MCF 10A (cell line): ENCODE data around the gene CRTAC1. TPM values are rescaled to one million over a fixed set of nuclear protein-coding genes. Genes with fewer than 3 reads are reported as not detected.
A peak's percentile ranks its signal among the peaks of the same experiment; 100 is the strongest.

ENCODE experiments used
- BruUV-seq: library from RNA; stranded (reverse); fragments of 400-500 nt; replicated peaks from 2 replicates; lab custom pipeline; 2021; lab: Mats Ljungman, UMichigan
- CTCF ChIA-PET: fragments of 300-600 bp; sonication (Branson Sonifier 250); formaldehyde crosslinking; extraction: SDS; loops from one replicate; lab custom pipeline; 2021; ENCODE audit warnings: antibody characterized with exemption, inconsistent platforms; lab: Yijun Ruan, JAX
- POLR2A ChIA-PET: fragments of 300-600, 350-650 bp; sonication (Branson Sonifier 250); formaldehyde crosslinking; extraction: SDS; loops from one replicate; lab custom pipeline; 2020; ENCODE audit warnings: antibody characterized with exemption, inconsistent platforms; lab: Yijun Ruan, JAX
- DNase-seq: peaks from one replicate; pipeline ENCODE4 v3.0.0-alpha.2; 2018; ENCODE audit not compliant: unreplicated experiment
- H3K27ac Mint-ChIP-seq: one replicate; pipeline ENCODE4 v1.8.0; 2022; ENCODE audit warnings: mild to moderate bottlenecking, low read depth, mixed read lengths; ENCODE audit not compliant: unreplicated experiment
- H3K27me3 Mint-ChIP-seq: one replicate; pipeline ENCODE4 v1.8.0; 2022; ENCODE audit warnings: mixed read lengths; ENCODE audit not compliant: insufficient read depth, unreplicated experiment
- H3K36me3 Mint-ChIP-seq: one replicate; pipeline ENCODE4 v1.8.0; 2022; ENCODE audit warnings: mild to moderate bottlenecking, moderate library complexity, mixed read lengths; ENCODE audit not compliant: insufficient read depth, unreplicated experiment
- H3K4me1 Mint-ChIP-seq: one replicate; pipeline ENCODE4 v1.8.0; 2022; ENCODE audit warnings: mixed read lengths; ENCODE audit not compliant: insufficient read depth, unreplicated experiment
- H3K4me3 Mint-ChIP-seq: one replicate; pipeline ENCODE4 v1.8.0; 2022; ENCODE audit warnings: mild to moderate bottlenecking, moderate library complexity, mixed read lengths; ENCODE audit not compliant: unreplicated experiment
- H3K9me3 Mint-ChIP-seq: one replicate; pipeline ENCODE4 v1.8.0; 2022; ENCODE audit warnings: mixed read lengths; ENCODE audit not compliant: unreplicated experiment
- CTCF ChIP-seq: fragments of 200-600 bp; IDR thresholded peaks from one replicate; pipeline ENCODE4 v1.8.0; 2022; ENCODE audit warnings: antibody characterized with exemption, mild to moderate bottlenecking; ENCODE audit not compliant: unreplicated experiment
- intact Hi-C: fragments of 100-400 bp; cut with micrococcal nuclease; formaldehyde crosslinking; loops from 2 replicates; pipeline ENCODE4 v1.14.1; 2022
- total RNA-seq: library from RNA; stranded (reverse); gene quantifications from 2 replicates; pipeline ENCODE4 v1.2.3, GENCODE V29; 2022

CRTAC1 gene
- total RNA-seq, 1 experiment from 2014 or later, result not detected

- TF ChIP-seq CTCF, result no peak
- ChIA-PET POLR2A (no interaction called here), CTCF (interaction anchor here (0.9 to 1.5 kb wide), 4 partner anchors 31 to 94 kb away, joined by 3 to 5 read pairs (median 4); no protein-coding TSS in a partner anchor)
- H3K4me3 Mint-ChIP-seq, result no peak overlapping the region
- no peaks in the 10 kb centered on the region for H3K4me1 Mint-ChIP-seq
- H3K9me3 Mint-ChIP-seq, result no peaks in the 10 kb centered on the region
- no peak for DNase-seq
- no TSS peak for BruUV-seq
- peaks cover 31% of the 10 kb centered on the region for H3K27me3 Mint-ChIP-seq
- intact Hi-C loops, result no loop called here
- no peaks in the 10 kb centered on the region for H3K36me3 Mint-ChIP-seq
- no peak overlapping the region for H3K27ac Mint-ChIP-seq
These were observed 45.7 kb upstream of the CRTAC1 start for GRCh38 chr10:98076086-98076485.

- no peak overlapping the region for H3K4me3 Mint-ChIP-seq
- DNase-seq, result peak; percentile 30
- BruUV-seq, result no TSS peak
- CTCF ChIA-PET, result interaction anchor here (1.0 kb wide), 2 partner anchors 28 to 30 kb away, joined by 3 to 4 read pairs; no protein-coding TSS in a partner anchor
- POLR2A ChIA-PET, result no interaction called here
- TF ChIP-seq CTCF, result no peak
- peaks cover 19% of the 10 kb centered on the region for H3K27me3 Mint-ChIP-seq
- H3K27ac Mint-ChIP-seq, result no peak overlapping the region
- H3K4me1 Mint-ChIP-seq, result no peaks in the 10 kb centered on the region
- no peaks in the 10 kb centered on the region for H3K36me3 Mint-ChIP-seq
- intact Hi-C loops, result loop anchor here (2.0 kb wide), 1 partner anchor 18 kb away; no protein-coding TSS in a partner anchor
- no peaks in the 10 kb centered on the region for H3K9me3 Mint-ChIP-seq
These were observed 44.0 kb upstream of the CRTAC1 start for GRCh38 chr10:98074315-98074911.

- no peak overlapping the region for H3K4me3 Mint-ChIP-seq
- BruUV-seq, result no TSS peak
- intact Hi-C loops, result no loop called here
- no peak for TF ChIP-seq CTCF
- no peak overlapping the region for H3K27ac Mint-ChIP-seq
- no peaks in the 10 kb centered on the region for H3K36me3 Mint-ChIP-seq
- no peaks in the 10 kb centered on the region for H3K9me3 Mint-ChIP-seq
- ChIA-PET POLR2A (no interaction called here), CTCF (interaction anchor here (0.6 to 2.8 kb wide), 3 partner anchors 10 to 25 kb away, joined by 3 to 9 read pairs (median 3); no protein-coding TSS in a partner anchor)
- no peaks in the 10 kb centered on the region for H3K4me1 Mint-ChIP-seq
- peaks cover 46% of the 10 kb centered on the region for H3K27me3 Mint-ChIP-seq
- DNase-seq, result no peak
These were observed 36.7 kb upstream of the CRTAC1 start for GRCh38 chr10:98067165-98067564.

- no peak for TF ChIP-seq CTCF
- Mint-ChIP-seq H3K27me3 (peaks cover 34% of the 10 kb centered on the region), H3K9me3 (no peaks in the 10 kb centered on the region), H3K4me3 (no peak overlapping the region), H3K36me3 (no peaks in the 10 kb centered on the region), H3K27ac (no peak overlapping the region), H3K4me1 (no peaks in the 10 kb centered on the region)
- no TSS peak for BruUV-seq
- DNase-seq, result no peak
- ChIA-PET POLR2A (no interaction called here), CTCF (no interaction called here)
- intact Hi-C loops, result no loop called here
These were observed 33.3 kb upstream of the CRTAC1 start for GRCh38 chr10:98063740-98064027.
